Right cardiac atrium (tissue), 5 donors: ENCODE results near the gene MAK. TPM values are rescaled to one million over a fixed set of nuclear protein-coding genes. Genes with fewer than 3 reads are reported as not detected.
A peak's percentile ranks its signal among the peaks of the same experiment; 100 is the strongest.
"Not testable (repeated sequence)": the region's sequence is repeated elsewhere in the genome, so short reads cannot be mapped to it uniquely, and the experiment has no call there.

Experiments used
- ATAC-seq, 2 donors: fragments of 200-7000 bp; cut with Tn5 transposase; one replicate each; pipeline versions ENCODE4 v1.8.0 to v1.9.1; 2020; ENCODE audit warnings: moderate library complexity in 2 of 2, mild to moderate bottlenecking in 1 of 2
- DNase-seq, 3 donors: peaks; one replicate each; pipeline ENCODE4 v3.0.0-alpha.2; 2020
- H3K27ac ChIP-seq: one replicate; pipeline ENCODE4 v1.5.1; 2013; ENCODE audit warnings: mild to moderate bottlenecking, low read length, control low read depth, moderate library complexity
- H3K27me3 ChIP-seq: one replicate; pipeline ENCODE4 v1.6.1; 2013; ENCODE audit not compliant: control insufficient read depth, insufficient read depth
- H3K4me1 ChIP-seq: one replicate; pipeline ENCODE4 v1.6.1; 2013; ENCODE audit warnings: low read length; ENCODE audit not compliant: control insufficient read depth, insufficient read depth
- H3K4me3 ChIP-seq: one replicate; pipeline ENCODE4 v1.5.1; 2013; ENCODE audit warnings: low read length, control low read depth
- H3K9me3 ChIP-seq: one replicate; pipeline ENCODE4 v1.6.1; 2013; ENCODE audit warnings: low read length; ENCODE audit not compliant: control insufficient read depth
- WGBS: extraction: QIAGEN DNeasy Blood & Tissue Kit; methylation state at CpG from one replicate; pipeline ENCODE4 v1.1.7; 2013; 5-methylcytosine and 5-hydroxymethylcytosine counted together
- intact Hi-C, 4 donors: fragments of 100-400 bp; cut with DNase I; formaldehyde crosslinking; loops; one replicate each; pipeline versions ENCODE4 v1.11.0 to v1.14.0; 2022 to 2023
- polyA plus RNA-seq: library from polyadenylated mRNA; stranded (reverse); fragments of 200-250 nt; gene quantifications from one replicate; pipeline ENCODE4 v1.2.3, GENCODE V29; 2013
- total RNA-seq, 4 donors: library from RNA; stranded (reverse); fragmentation: NEBNext Ultra II Directional; extraction: Animal tissue kit (Norgen Biotek cat#: 25700); gene quantifications; one replicate each; pipeline ENCODE4 v1.2.1, GENCODE V29; 2021
- donor health status: healthy with polysubstance abuse.
- donor health status: DM: no; HTN: yes; CAD: no.
- donor health status: DM: no; HTN: no; CAD: no.
- donor health status: DM: no; HTN: yes; CAD: no; lungs with severe emphysema.
- donor health status: DM: yes; HTN: yes; CAD: no.

MAK gene
- total and polyA plus RNA-seq, 5 donors: 0.11 to 0.29 (median 0.19) TPM; not detected in 1

DNA sequence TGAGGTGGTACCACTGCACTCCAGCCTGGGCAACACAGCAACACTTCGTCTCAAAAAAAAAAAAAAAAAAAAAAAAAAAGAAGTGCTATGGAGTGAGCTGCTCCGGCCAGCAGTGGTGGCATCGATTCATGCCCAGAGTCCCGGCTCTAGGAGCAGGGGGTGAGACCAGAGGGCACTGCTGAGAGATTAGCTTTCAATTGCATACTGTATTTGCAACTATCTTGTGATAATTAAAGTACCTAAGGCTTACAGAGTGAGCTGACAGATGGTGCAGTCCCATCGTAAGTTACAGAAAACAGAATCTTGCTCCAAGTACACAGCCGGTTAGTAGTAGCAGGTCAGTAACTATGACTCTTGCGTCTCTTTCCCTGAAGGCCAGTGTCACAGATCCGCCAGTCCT, 59.3 kb downstream of the MAK start:
- DNase-seq: no peak
- H3K4me3 ChIP-seq: no peak overlapping the region
- no peak overlapping the region for H3K27ac ChIP-seq
- H3K4me1 ChIP-seq: no peaks in the 10 kb centered on the region
- H3K27me3 ChIP-seq: no peaks in the 10 kb centered on the region
- ATAC-seq: no peak
- intact Hi-C loops: no loop called here
- no peaks in the 10 kb centered on the region for H3K9me3 ChIP-seq
- WGBS: 93% methylated on average over 8 of the region's 8 CpGs

DNA sequence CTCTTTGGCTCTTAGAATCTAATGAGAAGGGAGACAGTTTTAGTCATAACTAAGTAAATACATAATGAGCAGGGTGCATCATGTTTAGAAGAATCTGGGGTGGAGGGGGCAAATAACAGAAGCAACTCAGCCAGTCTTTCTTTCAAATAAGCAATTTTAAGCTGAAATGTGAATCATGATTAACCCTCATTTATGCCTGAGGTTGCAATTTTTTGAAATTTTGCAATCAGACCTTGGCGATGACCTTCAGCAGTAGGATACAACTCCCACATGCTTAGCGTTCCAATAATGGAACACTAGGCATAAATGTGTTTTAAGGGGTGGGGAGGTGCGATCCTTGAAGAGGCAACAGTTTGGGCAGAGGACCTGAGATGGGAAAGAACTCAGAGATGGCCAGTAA, 60.1 kb downstream of the MAK start:
- DNase-seq (no peak), ATAC-seq (no peak)
- H3K9me3 ChIP-seq: no peaks in the 10 kb centered on the region
- no peaks in the 10 kb centered on the region for H3K27me3 ChIP-seq
- no peaks in the 10 kb centered on the region for H3K4me1 ChIP-seq
- H3K4me3 ChIP-seq: no peak overlapping the region
- 95% methylated on average over 3 of the region's 3 CpGs for WGBS
- H3K27ac ChIP-seq: no peak overlapping the region
- intact Hi-C loops: no loop called here

DNA sequence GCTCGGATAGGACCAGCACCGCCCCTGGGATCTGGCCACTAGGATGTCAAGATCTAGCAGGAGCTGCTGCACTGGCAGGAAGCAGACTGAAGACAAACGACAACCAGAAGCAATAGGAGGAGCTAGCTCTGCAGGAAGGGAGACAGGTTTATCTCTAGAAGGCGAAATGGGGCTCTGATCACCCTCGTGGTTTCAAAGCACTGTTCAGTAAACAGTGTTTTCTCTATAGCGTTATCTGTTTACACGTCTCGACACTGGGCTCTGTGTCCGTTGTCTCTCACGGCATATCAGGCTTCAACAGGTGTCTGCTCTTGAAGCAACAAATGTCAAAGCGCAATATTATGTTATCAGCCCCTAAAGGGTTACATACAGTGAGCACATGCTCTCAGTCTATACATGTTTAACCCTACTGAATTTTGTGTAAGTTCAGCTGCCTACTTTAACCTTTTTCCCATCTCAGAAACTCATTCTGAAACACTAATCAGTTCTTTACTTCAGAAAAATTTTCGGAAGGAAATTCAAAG, 66.9 kb downstream of the MAK start:
- Histone ChIP-seq H3K27ac (no peak overlapping the region), H3K4me3 (no peak overlapping the region), H3K27me3 (no peaks in the 10 kb centered on the region), H3K9me3 (no peaks in the 10 kb centered on the region), H3K4me1 (no peaks in the 10 kb centered on the region)
- WGBS: 58% methylated on average over 12 of the region's 12 CpGs
- DNase-seq (no peak), ATAC-seq (no peak)
- intact Hi-C loops: no loop called here

DNA sequence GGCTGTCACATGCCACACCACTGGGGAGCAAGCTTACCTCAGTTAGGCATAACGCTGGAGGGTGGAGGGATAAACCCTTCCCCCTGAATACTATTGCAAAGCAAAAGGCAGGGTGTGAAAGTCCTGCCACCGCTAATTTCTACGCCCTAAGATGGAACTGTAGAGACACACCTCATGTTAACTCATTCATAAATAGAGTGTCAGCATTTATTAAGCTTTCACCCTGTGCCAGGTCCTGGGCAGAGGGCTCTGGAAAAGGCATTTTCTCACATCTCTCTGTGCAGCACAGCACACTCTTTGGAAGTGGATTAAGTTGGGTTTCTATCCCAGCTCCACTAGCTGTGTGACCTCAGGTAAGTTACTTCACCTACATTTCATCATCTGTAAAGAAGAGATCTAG, 68.9 kb downstream of the MAK start:
- 86% methylated on average over 3 of the region's 3 CpGs for WGBS
- H3K27me3 ChIP-seq: no peaks in the 10 kb centered on the region
- DNase-seq (no peak), ATAC-seq (no peak)
- H3K4me1 ChIP-seq: no peaks in the 10 kb centered on the region
- no peak overlapping the region for H3K4me3 ChIP-seq
- intact Hi-C loops: no loop called here
- H3K27ac ChIP-seq: no peak overlapping the region
- no peaks in the 10 kb centered on the region for H3K9me3 ChIP-seq

DNA sequence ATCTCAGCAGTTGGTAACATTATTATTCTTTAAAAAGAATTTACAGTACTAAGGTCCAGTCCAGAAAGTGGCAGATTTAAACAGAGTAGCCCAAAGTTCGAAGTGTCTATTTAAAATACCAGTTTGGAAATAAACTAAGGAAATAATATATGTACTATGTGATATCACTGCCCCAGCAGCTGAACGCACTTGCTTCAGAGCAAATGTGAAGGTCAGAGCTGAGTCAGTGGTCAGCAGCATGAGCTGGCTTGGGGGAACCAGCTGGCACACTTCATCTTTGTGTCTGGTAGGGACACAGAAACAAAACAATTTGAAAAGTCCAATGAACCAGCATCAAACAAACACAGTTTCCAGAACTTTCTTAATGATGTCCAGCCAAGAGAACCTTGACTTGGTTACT, 75.3 kb downstream of the MAK start:
- Histone ChIP-seq H3K27me3 (no peaks in the 10 kb centered on the region), H3K27ac (no peak overlapping the region), H3K4me1 (peaks cover 3% of the 10 kb centered on the region), H3K4me3 (no peak overlapping the region), H3K9me3 (no peaks in the 10 kb centered on the region)
- DNase-seq (no peak), ATAC-seq (no peak)
- intact Hi-C loops: no loop called here
- 83% methylated on average over 2 of the region's 2 CpGs for WGBS

DNA sequence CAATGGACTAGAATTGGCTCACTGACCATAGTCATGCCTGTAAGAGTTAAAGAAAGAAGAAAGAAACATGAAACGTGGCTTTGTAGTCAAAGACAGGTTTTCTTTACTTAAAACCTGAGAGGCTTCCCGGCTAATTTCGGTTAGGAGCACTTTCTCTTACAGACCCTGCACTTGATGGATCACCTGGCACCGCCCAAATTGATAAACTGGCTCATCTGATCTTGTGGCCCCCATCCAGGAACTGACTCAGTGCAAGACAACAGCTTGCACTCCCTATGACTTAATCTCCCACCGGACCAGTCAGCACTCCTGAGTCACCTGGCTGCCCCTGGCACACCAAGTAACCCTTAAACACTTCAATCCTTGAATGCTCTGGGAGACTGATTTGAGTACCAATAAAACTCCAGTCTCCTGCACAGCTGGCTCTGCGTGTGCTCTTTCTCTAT, 78.4 kb downstream of the MAK start:
- Histone ChIP-seq H3K9me3 (no peaks in the 10 kb centered on the region), H3K4me1 (peaks cover 3% of the 10 kb centered on the region), H3K4me3 (no peak overlapping the region), H3K27ac (no peak overlapping the region), H3K27me3 (no peaks in the 10 kb centered on the region)
- ATAC-seq: peak; percentile 54 to 66
- intact Hi-C loops: no loop called here
- peak in 1 of 3 donors; percentile 33 for DNase-seq
- 55% methylated on average over 6 of the region's 6 CpGs for WGBS

DNA sequence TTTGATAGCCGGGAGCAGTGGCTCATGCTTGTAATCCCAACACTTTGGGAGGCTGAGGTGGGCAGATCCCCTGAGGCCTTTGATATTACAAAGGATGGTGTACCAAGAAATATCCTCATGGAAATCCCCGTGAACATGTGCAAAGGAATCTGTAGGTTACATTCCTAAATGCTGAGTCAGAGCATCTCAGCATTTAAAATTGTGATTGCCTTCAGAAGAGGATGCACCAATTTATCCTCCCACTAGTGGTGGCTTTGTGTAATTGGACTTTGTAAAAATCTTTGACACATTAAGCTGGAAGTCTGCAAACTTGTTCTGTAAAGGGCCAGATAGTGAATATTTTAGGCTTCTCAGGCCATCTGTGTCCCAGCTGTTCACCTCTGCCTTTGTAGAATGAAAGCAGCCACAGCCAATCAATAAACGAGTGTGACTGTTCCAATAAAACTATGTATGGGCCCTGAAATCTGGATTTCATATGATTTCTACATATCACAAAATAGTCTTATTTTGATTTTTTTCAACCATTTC, 79.0 kb downstream of the MAK start:
- no peaks in the 10 kb centered on the region for H3K9me3 ChIP-seq
- DNase-seq (no peak), ATAC-seq (peak in 1 of 2 donors; percentile 36)
- no peak overlapping the region for H3K4me3 ChIP-seq
- no peak overlapping the region for H3K27ac ChIP-seq
- intact Hi-C loops: no loop called here
- WGBS: 52% methylated on average over 3 of the region's 3 CpGs
- peaks cover 3% of the 10 kb centered on the region for H3K4me1 ChIP-seq
- H3K27me3 ChIP-seq: no peaks in the 10 kb centered on the region

DNA sequence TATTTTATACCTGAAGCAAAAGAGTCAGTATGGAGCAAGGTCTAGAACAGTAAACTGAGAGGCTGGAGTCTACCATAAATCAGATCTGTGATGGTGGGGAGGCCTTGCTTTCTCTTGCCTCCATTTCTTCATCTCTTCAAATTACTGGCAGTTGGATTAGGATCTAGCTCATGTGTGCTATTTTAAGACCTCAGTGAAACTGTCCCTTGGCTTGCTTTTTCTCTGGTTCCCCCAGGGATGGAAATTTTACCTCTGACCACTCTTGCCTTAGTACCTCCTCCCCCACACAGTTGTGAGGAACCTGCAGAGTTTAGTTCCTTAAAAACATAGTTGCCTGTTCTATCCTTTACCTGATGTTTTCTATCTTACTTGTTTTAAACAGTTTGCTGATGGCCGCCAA, 82.3 kb downstream of the MAK start:
- H3K27me3 ChIP-seq: no peaks in the 10 kb centered on the region
- ATAC-seq: no peak
- no peak overlapping the region for H3K27ac ChIP-seq
- H3K4me3 ChIP-seq: no peak overlapping the region
- 78% methylated on average over 1 of the region's 1 CpG for WGBS
- no peak for DNase-seq
- intact Hi-C loops: no loop called here
- H3K4me1 ChIP-seq: peaks cover 3% of the 10 kb centered on the region
- H3K9me3 ChIP-seq: no peaks in the 10 kb centered on the region

DNA sequence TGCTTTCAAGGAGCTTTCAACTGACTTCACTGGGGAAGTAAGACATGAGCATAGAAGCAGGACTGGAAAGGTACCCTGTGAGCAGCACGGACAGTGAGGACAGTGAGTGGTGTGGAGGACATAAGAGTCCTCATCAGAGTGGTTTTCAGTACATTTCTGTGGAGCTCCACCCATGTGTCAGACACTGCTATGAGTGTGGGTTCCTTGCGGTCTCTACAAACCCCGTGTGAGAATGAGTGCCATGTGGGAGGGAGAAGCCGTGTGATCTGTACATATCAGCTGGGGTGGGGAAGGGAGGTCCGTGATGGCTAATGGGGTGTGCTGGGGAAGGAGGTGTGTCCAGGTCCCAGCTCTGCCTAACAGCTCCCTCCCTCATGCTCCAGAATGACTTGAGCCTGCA, 86.6 kb downstream of the MAK start:
- H3K4me3 ChIP-seq, intact Hi-C loops, H3K4me1 ChIP-seq, H3K27ac ChIP-seq, H3K9me3 ChIP-seq, DNase-seq, ATAC-seq, H3K27me3 ChIP-seq: not testable (repeated sequence)
- 67% methylated on average over 5 of the region's 5 CpGs for WGBS

DNA sequence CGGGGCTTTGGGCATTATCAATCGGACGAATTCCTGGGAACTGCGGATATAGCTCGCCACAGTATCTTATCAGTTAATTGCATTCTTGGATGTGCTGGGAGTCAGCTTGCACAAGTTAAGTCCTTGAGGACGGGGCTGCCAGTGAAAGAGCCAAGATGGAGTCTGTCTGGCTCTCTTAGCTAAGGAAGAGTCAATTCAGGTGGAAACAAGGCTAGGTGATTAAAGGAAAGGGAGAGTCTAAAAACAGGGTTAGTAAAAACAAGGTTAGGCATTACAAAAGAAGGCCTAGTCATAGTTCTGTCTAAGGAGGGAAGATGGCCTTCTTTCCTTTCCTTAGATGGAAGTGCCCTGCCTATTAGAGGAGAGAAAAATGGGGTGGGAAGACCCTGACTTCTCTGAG, 87.8 kb downstream of the MAK start:
- WGBS: 51% methylated on average over 6 of the region's 6 CpGs
- H3K9me3 ChIP-seq, DNase-seq, intact Hi-C loops, H3K27ac ChIP-seq, ATAC-seq, H3K4me1 ChIP-seq, H3K4me3 ChIP-seq, H3K27me3 ChIP-seq: not testable (repeated sequence)

DNA sequence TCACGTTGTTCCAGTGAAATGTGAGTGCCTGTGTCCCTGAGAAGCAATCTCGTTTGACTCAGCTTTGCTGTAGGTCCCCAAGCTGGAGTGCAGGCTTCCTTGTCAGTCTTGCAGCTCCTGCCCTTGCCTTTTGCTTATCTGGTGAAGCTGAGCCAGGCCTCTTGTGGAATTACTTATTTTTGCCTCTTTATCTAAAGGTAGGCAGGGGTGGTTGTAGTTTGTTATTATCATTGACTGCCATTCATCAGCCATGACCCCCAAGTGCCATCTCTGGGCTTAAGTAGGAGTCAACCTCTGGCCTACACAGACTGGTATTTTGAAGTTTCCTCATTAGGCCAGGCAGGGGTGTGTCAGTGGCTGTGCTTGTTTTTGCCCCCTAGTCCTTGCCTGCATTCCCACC, 88.6 kb downstream of the MAK start:
- 26% methylated on average over 2 of the region's 2 CpGs for WGBS
- intact Hi-C loops: loop anchor here in 1 of 4 donors (10.0 kb wide), 1 partner anchor 55 kb away; the partner anchor contains the start of genes C6orf52 and PAK1IP1
- ATAC-seq: no peak

More for the DNA sequence above, 88.6 kb downstream of the MAK start:
- Histone ChIP-seq H3K4me1 (peaks cover 10% of the 10 kb centered on the region), H3K4me3 (no peak overlapping the region), H3K27ac (no peak overlapping the region), H3K9me3 (no peaks in the 10 kb centered on the region), H3K27me3 (no peaks in the 10 kb centered on the region)
- DNase-seq: no peak
